Loucy (cell line): ENCODE measurements around the gene EPB41L3.

Experiments used
- EZH2phosphoT487 ChIP-seq: fragments of 200-600 bp; IDR thresholded peaks from 2 replicates; pipeline ENCODE4 v1.6.1; 2018; ENCODE audit warnings: antibody characterized with exemption, mild to moderate bottlenecking, moderate library complexity, borderline replicate concordance
- TF ChIP-seq, protein P1 (sequence below): fragments of 200-600 bp; sonication (generic); conservative IDR thresholded peaks from 2 replicates; pipeline ENCODE4 v1.5.1; 2014; ENCODE audit warnings: mild to moderate bottlenecking, antibody characterized with exemption, low read length

DNA sequence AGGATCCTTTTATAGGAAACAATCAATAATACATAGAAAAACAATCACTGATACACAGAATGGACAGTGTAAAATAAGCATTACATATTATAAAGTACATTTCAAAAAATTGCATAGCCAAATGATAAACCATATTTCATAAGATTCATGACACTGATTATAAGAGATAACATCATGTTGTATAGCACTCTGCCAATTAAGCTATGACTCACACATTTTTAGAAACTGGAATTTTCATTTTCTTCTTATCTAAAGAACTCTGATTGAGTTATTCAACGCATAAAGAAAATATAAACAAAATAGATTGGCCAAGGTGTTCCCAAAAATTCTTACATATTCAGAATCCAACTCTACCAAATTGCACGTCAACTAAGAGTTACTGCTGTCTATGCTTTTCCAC is 5.9 kb downstream of the EPB41L3 start:
- TF ChIP-seq, protein P1, sequence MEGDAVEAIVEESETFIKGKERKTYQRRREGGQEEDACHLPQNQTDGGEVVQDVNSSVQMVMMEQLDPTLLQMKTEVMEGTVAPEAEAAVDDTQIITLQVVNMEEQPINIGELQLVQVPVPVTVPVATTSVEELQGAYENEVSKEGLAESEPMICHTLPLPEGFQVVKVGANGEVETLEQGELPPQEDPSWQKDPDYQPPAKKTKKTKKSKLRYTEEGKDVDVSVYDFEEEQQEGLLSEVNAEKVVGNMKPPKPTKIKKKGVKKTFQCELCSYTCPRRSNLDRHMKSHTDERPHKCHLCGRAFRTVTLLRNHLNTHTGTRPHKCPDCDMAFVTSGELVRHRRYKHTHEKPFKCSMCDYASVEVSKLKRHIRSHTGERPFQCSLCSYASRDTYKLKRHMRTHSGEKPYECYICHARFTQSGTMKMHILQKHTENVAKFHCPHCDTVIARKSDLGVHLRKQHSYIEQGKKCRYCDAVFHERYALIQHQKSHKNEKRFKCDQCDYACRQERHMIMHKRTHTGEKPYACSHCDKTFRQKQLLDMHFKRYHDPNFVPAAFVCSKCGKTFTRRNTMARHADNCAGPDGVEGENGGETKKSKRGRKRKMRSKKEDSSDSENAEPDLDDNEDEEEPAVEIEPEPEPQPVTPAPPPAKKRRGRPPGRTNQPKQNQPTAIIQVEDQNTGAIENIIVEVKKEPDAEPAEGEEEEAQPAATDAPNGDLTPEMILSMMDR: no peak
- TF ChIP-seq EZH2phosphoT487: no peak
